Esophagus squamous epithelium (tissue), 5 donors: Measurements from ENCODE around the gene KIF17. TPM values are rescaled to one million over a fixed set of nuclear protein-coding genes. Genes with fewer than 3 reads are reported as not detected.

ENCODE experiments used
- DNase-seq: peaks from one replicate; lab custom pipeline; 2025; lab: John Stamatoyannopoulos, UW
- H3K27ac ChIP-seq, 4 donors: fragments of 200-600 bp; sonication (generic); one replicate each; pipeline ENCODE4 v1.5.1; 2016 to 2019; ENCODE audit warnings: mild to moderate bottlenecking in 1 of 4
- H3K27me3 ChIP-seq, 4 donors: fragments of 200-600 bp; sonication (generic); 1 replicate in 3 of 4; 2 replicates in 1 of 4; pipeline versions ENCODE4 v1.5.1 to v1.6.0; 2017 to 2021; ENCODE audit warnings: antibody characterized with exemption in 1 of 4
- H3K36me3 ChIP-seq, 3 donors: fragments of 200-600 bp; sonication (generic); one replicate each; pipeline ENCODE4 v1.5.1; 2016 to 2019
- H3K4me1 ChIP-seq, 3 donors: fragments of 200-600 bp; sonication (generic); one replicate each; pipeline ENCODE4 v1.5.1; 2017 to 2019
- H3K4me3 ChIP-seq, 4 donors: fragments of 200-600 bp; sonication (generic); 1 replicate in 3 of 4; 2 replicates in 1 of 4; pipeline ENCODE4 v1.5.1; 2016 to 2019; ENCODE audit warnings: mild to moderate bottlenecking in 2 of 4, moderate library complexity in 1 of 4
- H3K9me3 ChIP-seq, 3 donors: fragments of 200-600 bp; sonication (generic); one replicate each; pipeline ENCODE4 v1.5.1; 2016 to 2019
- POLR2A ChIP-seq, 4 donors: fragments of 450-650 bp; IDR thresholded peaks; one replicate each; pipeline ENCODE4 v1.6.1; 2017; ENCODE audit warnings: antibody characterized with exemption in 4 of 4, mild to moderate bottlenecking in 4 of 4, moderate library complexity in 3 of 4
- WGBS, 2 donors: methylation state at CpG; one replicate each; pipeline ENCODE4 v1.1.5; 2018; 5-methylcytosine and 5-hydroxymethylcytosine counted together
- intact Hi-C: fragments of 100-400 bp; cut with DNase I; formaldehyde crosslinking; loops from one replicate; pipeline ENCODE4 v1.15.0; 2022
- total RNA-seq, 4 donors: library from RNA; depleted of rRNA; stranded (reverse); fragments of >200 nt; gene quantifications; one replicate each; pipeline ENCODE4 v1.1.0, GENCODE V29; 2016
- TF ChIP-seq, protein P1 (sequence below), 6 experiments: fragments of 450-650 bp in 4 of 6; fragments of 200-600 bp in 2 of 6; sonication (generic) in 2 of 6; IDR thresholded peaks; one replicate each; pipeline ENCODE4 v1.5.1; 2016 to 2019; ENCODE audit warnings: antibody characterized with exemption in 6 of 6, mild to moderate bottlenecking in 4 of 6, moderate library complexity in 4 of 6
- donor health status: DM: yes; HTN: yes; CAD: no.

The KIF17 gene
- total RNA-seq, 4 donors from 2014 or later, result 0.57 to 1.9 (median 0.85) TPM; not detected in 1

DNA sequence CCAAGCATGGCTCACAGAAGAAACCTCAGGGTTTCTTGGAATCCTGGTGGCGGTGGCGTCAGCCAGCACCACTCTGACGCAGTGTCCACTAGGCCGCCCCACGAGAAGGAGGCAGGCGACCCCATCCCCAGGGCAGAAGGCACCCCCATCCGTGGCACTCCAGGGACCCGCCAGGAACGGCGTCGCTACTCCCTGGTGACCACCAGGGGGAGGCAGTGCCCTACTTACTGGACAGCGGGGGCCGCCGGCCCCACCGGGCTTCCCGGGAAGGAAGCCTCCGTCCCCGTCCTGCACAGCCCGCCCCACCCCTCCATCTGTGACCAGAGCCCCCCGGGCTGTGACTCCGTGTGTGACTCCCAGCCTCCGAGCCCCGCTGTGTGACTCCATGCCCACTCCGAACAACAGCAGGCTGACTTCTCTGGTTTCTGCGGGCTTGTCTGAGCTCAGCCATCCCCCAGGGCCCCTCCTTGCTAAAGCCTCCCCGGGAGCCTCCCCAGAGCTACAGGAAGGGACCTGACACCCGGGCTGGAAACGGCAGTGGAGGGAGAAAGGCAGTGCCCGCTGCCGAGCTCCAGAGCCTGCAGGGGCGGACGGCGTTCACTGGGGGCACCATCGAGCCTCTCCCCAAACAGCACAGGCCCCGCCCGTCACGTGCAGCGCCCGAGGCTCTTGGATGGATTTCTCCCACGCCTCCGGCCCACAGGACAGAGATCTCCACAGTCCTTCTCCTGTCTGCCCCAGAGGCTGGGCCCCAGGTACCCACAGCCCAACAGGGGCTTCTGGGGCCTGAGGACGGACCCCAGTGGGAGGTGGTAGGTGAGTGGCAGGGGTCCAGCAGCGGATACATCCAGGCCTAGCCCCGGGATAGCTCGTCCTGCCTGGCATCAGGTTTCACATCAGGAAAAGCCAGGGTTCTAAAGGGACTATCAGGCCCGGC lies 21.1 kb downstream of the KIF17 start:
- TF ChIP-seq, protein P1, sequence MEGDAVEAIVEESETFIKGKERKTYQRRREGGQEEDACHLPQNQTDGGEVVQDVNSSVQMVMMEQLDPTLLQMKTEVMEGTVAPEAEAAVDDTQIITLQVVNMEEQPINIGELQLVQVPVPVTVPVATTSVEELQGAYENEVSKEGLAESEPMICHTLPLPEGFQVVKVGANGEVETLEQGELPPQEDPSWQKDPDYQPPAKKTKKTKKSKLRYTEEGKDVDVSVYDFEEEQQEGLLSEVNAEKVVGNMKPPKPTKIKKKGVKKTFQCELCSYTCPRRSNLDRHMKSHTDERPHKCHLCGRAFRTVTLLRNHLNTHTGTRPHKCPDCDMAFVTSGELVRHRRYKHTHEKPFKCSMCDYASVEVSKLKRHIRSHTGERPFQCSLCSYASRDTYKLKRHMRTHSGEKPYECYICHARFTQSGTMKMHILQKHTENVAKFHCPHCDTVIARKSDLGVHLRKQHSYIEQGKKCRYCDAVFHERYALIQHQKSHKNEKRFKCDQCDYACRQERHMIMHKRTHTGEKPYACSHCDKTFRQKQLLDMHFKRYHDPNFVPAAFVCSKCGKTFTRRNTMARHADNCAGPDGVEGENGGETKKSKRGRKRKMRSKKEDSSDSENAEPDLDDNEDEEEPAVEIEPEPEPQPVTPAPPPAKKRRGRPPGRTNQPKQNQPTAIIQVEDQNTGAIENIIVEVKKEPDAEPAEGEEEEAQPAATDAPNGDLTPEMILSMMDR (IDR thresholded peaks at IDR 0.05), result peak; percentile 79 to 90 (median 86)
- no peak for TF ChIP-seq POLR2A (IDR thresholded peaks at IDR 0.05)
- intact Hi-C loops, result loop anchor here (5.0 kb wide), 1 partner anchor 496 kb away; no protein-coding TSS in a partner anchor
- peak; percentile 33 for DNase-seq
- no peaks in the 10 kb centered on the region for H3K27me3 ChIP-seq
- H3K4me1 ChIP-seq, result peaks cover 4 to 18% (median 12%) of the 10 kb centered on the region in 3 donors
- peak overlapping the region; percentile 44 to 82 (median 60) for H3K4me3 ChIP-seq
- WGBS, 2 donors, result 0 to 11% methylated on average over 4 to 15 of the region's 46 CpGs
- H3K9me3 ChIP-seq, result no peaks in the 10 kb centered on the region
- no peaks in the 10 kb centered on the region for H3K36me3 ChIP-seq
- peak overlapping the region; percentile 67 to 90 (median 82) for H3K27ac ChIP-seq

DNA sequence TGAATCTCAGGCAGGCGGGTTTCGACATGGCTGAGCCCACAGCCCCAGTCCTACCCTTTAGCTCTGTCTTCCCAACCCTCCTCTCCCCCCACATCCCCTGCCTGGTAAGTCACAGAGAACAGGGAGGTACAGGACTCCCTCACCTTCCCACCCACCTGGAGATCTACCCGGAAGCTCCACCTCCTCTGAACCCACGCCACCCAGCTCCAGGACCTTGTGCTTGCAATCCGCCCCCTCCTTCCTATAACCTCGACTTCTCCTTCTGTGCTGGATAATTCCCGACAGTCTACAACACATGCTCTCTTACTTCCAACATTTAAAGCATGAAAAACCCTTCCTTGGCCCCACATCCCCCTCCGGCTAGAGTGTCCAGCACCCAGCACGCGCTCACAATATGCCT lies 22.3 kb downstream of the KIF17 start:
- no peak overlapping the region for H3K4me3 ChIP-seq
- H3K27ac ChIP-seq, result no peak overlapping the region
- H3K27me3 ChIP-seq, result no peaks in the 10 kb centered on the region
- DNase-seq, result no peak
- peaks cover 4 to 18% (median 12%) of the 10 kb centered on the region in 3 donors for H3K4me1 ChIP-seq
- H3K36me3 ChIP-seq, result no peaks in the 10 kb centered on the region
- H3K9me3 ChIP-seq, result no peaks in the 10 kb centered on the region
- intact Hi-C loops, result loop anchor here (5.0 kb wide), 1 partner anchor 497 kb away; no protein-coding TSS in a partner anchor
- 76 to 78% methylated on average over 7 to 8 of the region's 10 CpGs for WGBS, 2 donors
- TF ChIP-seq, protein P1 (IDR thresholded peaks at IDR 0.05), result no peak
- no peak for TF ChIP-seq POLR2A (IDR thresholded peaks at IDR 0.05)

DNA sequence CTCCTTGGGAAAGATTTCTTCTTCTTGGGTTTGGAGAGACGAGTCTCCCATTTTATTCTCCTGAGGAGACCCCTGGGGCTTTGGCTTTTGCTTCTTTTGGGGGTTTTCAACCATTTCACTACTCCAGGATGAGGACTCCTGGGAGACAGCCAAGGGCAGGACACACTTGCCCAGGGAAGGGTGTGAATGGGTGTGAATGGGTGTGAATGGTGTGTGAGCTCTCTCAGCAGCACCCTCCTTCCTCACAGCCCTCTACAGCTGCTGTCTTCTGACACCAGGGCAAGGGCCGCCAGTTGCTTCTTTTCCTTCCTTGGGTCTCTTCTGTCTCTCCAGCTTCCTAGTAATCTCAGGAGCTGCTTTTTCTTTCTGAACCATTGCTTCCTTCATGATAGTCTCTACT lies 24.2 kb downstream of the KIF17 start:
- peaks cover 4 to 18% (median 12%) of the 10 kb centered on the region in 3 donors for H3K4me1 ChIP-seq
- no peak for TF ChIP-seq POLR2A (IDR thresholded peaks at IDR 0.05)
- TF ChIP-seq, protein P1 (IDR thresholded peaks at IDR 0.05), result no peak
- no peak for DNase-seq
- intact Hi-C loops, result no loop called here
- no peak overlapping the region for H3K4me3 ChIP-seq
- 72 to 94% methylated on average over 2 of the region's 2 CpGs for WGBS, 2 donors
- H3K27ac ChIP-seq, result no peak overlapping the region
- no peaks in the 10 kb centered on the region for H3K9me3 ChIP-seq
- no peaks in the 10 kb centered on the region for H3K27me3 ChIP-seq
- H3K36me3 ChIP-seq, result no peaks in the 10 kb centered on the region

DNA sequence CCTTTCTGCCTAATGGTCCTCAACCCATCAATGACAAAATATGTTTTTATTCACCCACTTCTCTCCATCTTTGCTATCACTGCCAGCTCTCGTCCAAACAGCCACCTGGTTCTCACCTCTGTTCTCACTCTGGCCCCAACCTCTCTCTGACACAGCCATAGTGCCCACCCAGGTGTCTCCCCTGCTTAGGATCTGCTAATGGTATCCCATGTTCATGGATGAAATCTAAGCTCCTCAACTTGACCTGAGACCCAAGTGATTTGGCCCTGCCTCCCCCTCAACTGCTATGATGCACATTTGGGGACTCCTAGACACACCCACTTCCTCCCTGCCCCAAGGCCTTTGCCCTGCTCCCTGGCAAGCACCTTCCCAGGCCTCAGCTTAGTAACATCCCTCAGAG lies 25.9 kb downstream of the KIF17 start:
- no peak for DNase-seq
- peaks cover 4 to 10% (median 6%) of the 10 kb centered on the region in 3 donors for H3K4me1 ChIP-seq
- no peak overlapping the region for H3K4me3 ChIP-seq
- no peak overlapping the region for H3K27ac ChIP-seq
- no peaks in the 10 kb centered on the region for H3K9me3 ChIP-seq
- 82 to 95% methylated on average over 1 of the region's 1 CpG for WGBS, 2 donors
- no peaks in the 10 kb centered on the region for H3K36me3 ChIP-seq
- no peaks in the 10 kb centered on the region for H3K27me3 ChIP-seq
- intact Hi-C loops, result no loop called here
- TF ChIP-seq, protein P1 (IDR thresholded peaks at IDR 0.05), result no peak
- no peak for TF ChIP-seq POLR2A (IDR thresholded peaks at IDR 0.05)

DNA sequence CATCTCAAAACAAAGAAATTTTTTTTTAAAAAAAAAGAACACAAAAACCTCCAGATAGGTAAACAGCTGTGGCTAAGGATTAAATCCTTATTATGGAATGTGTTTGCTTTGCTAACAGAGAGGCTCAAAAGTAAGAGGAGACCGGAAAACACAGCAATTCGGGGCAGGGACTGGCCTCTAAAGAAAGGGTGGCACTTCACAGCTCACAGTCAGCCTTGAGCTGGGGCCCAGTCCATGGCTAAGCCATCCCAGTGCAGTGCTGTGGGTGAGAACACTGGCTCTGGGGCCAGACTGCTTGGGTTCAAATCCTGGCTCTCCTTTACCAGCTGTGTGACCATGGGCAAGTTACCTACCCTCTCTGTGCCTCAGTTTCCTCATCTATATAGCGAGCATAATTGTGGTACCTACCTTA lies 28.2 kb downstream of the KIF17 start:
- no peaks in the 10 kb centered on the region for H3K9me3 ChIP-seq
- TF ChIP-seq POLR2A (IDR thresholded peaks at IDR 0.05), result no peak
- TF ChIP-seq, protein P1 (IDR thresholded peaks at IDR 0.05), result no peak
- H3K4me3 ChIP-seq, result no peak overlapping the region
- WGBS, 2 donors, result 65 to 87% methylated on average over 3 of the region's 3 CpGs
- no peaks in the 10 kb centered on the region for H3K36me3 ChIP-seq
- H3K4me1 ChIP-seq, result peaks cover 0 to 5% (median 0%) of the 10 kb centered on the region in 3 donors
- no peaks in the 10 kb centered on the region for H3K27me3 ChIP-seq
- no peak overlapping the region for H3K27ac ChIP-seq
- no peak for DNase-seq
- intact Hi-C loops, result no loop called here
